Measurements from ENCODE around the gene RGS6.

RGS6 gene

DNA sequence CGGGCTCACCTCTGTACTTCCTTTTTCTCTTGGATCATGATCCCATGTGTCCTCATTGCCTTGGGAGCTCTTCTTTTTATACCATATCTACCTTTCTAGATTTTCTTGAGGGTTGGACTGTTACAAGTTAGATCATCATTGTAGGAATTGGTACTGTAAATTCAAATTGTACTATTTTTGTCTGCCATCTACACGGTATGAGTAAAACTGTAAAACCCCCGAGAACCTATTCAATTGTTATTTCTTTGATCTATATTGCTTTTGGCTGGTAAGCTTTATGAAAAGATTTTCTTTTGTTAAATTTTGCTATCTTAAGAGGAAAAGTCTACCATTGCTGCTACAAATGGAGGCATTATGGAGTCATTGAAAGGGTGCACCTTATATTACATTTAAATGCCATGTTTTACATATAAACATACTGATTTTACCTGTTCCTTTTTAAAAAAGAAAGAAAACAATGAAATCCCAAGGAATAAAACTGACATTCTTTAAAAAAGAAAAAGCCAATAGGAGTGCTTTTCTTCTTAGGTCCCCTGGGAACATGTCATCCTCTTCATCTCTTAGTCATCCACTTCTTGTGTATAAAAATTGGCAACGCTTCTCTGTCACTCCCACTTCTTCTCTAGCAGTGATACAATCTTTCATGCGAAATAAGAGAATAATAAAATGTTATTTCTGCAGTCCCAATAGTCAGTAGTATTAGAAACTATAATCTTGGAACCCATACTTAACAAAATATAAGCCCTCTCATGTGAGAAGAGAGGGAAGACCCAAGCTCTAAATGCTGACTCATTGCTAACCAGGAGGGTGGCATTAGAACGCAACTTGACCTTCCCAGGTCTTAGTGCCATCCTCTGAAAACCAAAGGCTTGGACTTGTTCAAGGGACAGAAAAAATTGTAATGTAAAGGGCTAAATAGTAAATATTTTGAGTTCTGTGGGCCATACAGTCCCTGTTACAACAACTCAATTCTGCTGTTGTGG lies 20.4 kb downstream of the RGS6 start:
- no peak for DNase-seq

DNA sequence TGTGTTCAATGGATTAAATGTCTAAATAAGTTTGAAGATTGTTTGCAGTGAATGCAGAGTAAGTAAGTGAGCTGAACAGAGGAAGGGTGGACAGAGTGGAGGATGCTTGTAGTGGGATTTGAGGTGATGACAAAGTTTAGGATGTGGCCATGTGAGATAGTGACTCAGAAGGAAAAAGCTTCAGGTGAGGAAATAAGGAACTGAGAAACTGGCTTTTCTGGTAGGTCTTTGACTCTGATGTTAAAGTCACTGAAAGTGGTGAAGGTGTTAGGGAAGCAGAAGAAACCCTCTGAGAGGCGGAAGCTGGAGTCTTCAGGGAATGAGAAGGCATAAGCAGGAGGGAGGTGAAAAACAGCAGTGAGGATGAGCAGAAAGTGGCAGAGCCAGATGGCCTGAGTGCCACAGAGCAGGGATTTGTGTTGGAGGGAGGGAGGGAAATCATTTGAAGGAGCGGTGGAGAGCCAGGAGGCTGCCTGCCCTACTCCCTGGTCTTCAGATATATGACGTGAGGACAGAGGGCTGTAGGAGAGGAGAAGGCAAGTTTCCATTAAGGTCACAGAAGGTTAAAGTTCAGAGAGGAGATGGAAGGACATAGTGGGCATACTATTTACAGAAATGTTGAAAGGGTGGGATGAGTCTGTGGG lies 24.8 kb downstream of the RGS6 start:
- no peak for DNase-seq

DNA sequence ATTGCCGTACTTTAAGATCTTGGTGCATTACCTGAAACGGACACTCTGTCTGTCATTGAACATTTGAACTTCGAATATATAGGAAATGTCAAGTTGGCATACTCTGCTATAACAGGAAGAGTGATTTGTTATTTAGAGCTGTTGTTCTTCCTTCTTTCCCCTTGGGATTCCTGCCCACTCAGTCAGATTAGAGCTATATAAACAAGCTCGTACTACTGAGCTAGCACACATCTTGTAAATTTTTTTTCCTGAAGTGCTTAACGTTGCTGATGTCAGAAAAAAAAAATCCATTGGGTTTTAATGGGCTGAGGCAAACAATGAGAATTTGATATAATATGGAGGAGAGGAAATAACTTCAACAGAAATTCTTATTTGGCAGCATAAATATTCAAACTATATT lies 26.8 kb downstream of the RGS6 start:
- no peak for DNase-seq

DNA sequence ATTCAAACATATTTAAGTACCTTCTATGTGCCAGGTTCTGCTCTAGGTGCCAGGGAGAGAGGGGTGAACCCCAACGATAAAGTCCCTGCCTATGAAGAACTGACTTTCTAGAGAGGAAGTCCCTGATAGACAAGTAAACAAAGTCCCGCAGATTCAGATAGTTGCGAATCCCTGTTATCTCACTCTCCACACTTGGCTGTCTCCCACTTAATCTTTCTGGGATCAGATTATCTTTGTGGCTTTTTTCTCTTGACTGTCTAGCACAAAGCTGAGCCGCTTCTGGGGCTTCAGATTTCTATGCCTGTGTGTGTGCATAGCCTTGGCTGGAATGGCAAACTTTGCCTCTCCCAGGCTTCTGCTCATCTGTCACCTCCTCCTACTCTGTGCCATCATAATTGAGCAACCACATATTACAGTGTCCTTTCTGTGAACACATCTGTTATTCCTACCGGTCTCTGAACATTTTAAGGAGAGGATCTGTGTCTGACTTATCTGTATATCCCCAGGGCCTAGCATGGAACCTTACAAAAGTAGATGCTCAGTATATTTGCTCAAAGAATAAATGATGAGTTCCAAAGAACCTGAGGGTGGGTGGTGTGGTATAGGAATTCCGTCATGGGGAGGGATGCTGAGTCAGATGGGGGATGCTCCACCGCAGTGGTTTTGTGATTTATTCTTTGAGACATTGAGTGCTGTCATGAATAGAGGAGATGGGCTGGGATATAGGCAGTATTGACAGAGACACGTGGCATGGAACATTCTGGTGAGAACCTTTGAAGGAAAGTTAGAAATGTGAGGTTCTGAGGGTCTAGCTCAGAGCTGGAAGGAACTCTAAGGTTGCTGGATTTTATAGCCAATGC lies 28.5 kb downstream of the RGS6 start:
- DNase-seq, result no peak

DNA sequence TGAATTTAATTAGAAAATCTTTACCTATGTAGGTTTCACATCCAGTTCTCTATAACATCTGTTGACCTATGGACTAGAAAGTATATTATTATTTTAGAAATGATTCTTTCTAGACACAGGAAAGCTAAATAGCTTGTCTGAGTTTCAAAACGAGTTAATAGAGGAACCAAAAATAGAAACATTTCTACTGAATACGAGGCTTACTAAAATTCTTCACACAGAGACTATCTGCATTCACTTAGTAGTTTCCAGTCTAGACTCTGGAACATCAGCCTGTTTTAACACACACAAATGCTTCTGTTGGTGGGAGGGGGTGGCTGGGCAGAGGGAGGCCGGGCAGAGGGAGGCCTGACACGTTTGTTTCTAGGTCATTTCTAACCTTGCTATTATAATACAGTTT lies 29.7 kb downstream of the RGS6 start:
- no peak for DNase-seq

DNA sequence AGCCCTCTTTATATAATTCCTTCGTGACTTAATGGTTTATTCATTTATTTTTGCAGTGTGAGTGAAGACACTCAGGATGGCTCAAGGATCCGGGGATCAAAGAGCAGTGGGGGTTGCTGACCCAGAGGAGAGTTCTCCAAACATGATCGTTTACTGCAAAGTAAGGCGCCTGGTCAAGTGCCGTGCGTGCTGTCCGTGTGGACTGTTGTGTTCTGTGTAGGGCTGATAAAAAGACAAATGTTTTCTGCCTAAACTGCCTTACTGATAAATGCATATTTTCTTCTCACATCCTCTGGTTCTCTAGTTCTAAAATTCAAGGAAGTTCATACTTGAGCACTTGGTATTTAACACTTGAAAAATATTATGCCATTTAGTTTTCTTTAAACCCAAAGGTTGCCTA lies 32.5 kb downstream of the RGS6 start:
- no peak for DNase-seq

DNA sequence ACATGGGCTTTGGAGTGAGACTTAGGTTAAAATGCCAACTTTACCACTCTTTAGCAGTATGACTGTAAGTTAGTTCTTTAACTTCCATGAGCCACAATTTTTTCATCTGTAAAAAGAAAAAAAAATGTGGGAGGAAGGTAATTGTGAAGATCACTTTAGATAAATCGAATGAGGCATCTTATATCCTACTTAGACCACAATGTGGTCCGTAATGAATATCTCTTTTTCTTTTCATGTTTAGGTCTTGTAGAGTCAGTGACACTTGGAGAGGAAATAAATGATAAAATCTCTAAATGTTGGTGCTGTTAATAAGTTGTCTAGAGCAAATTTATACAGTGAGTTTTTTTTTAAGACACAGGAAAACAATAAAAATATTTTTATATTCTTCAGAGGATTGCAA lies 34.3 kb downstream of the RGS6 start:
- no peak for DNase-seq

DNA sequence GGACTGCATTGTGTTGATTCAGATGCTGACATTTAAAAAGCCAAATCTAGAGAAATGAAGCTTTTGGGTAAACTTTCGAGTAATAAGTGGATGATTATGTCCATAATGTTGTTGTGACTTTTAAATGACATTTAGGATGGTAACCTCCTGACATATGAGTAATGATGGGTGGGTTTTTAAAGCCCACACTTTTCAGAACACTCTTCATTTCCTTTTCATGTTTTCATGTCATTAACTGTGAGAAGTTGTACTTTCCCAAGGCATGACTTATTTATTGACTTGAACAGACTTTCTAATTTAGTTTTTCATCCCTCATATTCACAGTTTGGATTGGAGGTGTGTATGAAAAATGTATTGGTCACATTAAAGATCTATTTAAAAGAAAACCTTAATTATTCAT lies 35.5 kb downstream of the RGS6 start:
- no peak for DNase-seq

DNA sequence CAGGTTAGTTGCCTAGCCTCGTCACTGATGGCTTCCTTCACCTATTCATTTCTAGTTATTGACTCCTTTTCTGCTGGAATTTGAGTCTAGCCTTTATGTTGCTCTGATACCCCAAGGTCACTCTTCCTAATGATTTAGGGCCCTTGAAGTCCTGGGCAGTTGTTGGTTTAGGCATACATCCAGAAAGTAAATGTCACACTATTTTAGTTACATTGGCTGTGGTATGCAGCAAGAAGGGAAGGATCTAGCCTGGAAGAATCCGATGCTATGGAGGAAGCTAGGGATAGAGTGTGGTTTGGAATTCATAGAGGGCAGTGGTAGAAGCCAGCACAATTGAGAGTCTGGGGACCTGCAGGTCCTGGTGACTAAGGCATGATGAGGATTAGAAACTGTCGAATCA lies 38.0 kb downstream of the RGS6 start:
- no peak for DNase-seq

DNA sequence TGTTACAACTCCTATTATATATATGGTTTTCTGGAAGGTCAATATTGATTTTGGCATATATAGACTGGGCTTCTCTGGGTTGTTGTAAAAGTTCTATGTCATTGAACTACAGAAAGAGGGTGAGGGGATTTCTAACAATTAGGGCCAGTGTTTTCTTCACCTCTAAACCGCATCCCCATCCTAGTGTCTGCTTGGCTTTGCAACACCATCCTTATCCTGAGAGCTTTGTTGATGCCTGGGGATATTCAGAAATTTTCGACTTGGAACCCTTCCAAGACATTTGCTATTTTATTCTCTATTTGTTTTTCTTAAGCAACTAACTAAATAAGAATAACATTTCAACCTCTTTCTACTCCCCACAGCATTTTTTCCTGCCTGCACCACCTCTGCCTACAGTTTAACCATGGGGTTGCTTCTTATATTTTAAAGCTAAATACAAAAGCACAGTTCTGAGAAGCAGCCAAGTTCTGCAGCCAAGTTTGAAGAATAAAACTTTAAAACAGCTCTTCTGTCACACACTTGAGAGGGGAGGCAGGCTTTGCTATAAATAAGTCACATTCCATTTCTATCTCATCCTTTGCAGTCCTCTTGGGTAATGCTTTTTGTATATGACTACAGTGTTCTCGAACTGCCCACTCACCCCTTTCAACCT lies 53.4 kb downstream of the RGS6 start:
- DNase-seq, result no peak

DNA sequence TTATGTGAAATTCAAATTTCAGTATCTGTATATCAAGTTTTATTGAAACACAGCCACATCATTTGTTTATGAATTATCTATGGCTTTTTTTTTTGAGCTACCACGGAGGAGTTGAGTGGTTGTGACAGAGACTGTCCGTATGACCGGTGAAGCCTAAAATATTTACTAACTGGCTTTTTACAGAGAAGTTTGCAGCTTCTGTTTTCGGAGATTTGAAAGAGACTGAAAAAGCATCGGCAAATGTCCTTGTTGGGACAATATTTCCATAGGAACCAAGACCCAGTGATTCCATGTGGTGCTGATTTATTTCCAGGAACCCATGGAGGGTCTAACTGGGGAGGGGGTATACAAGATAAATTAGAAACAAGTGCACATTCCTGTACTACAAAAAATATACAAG lies 56.2 kb downstream of the RGS6 start:
- no peak for DNase-seq

DNA sequence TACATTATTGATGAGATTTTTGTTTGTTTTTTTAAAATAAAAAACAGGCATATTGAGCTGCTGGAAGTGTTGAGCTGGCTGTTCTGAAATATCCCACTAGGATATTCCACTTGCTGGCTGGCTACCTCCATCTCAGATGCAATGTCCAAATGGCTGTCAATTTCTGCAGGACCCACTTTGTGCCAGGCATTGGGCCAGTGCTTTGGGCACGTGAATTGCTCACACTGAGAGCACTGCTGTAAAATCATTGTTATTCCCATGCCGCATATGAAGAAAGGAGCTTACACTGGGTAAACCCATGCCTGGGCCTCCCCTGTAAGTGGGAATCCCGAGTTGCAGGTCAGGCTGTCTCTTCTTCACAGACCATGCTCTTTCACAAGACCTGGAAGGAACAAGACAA lies 56.7 kb downstream of the RGS6 start:
- DNase-seq, result no peak

DNA sequence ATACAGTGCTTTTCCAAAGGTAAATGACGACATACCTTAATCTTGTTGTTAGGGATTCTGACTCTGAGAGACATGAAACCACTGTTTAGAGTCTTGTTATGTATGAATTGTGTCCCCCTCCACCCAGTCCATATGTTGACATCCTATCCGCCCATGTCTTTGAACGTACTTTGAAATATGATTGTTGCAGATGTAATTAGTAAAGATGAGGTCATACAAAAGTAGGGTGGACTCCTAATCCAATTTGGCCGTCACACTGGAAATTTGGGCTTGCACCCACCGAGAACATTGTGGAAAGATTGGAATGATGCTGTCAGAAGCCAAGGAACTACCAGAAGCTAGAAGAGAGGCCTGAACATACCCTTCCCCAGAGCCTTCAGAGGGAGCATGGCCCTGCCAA lies 62.2 kb downstream of the RGS6 start:
- no peak for DNase-seq

DNA sequence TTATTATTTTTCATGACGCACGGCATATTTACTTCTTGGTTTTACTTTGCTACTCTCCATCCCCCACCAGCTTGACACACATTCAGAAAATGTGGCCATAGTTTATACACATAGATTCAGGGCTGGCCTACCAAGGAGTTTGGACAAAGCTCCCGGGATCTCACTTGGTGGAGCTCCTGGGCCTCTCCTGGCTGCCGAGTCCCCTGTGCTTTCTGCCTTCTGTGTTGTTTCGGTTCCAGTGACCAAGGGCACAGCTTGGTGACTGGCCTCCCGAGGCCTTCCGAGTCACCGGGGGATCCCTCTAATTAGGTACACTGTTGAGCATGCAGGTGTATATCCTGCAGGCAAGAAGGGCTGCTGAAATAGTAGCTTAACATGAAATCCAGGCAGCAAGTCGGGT lies 63.5 kb downstream of the RGS6 start:
- DNase-seq, result no peak

DNA sequence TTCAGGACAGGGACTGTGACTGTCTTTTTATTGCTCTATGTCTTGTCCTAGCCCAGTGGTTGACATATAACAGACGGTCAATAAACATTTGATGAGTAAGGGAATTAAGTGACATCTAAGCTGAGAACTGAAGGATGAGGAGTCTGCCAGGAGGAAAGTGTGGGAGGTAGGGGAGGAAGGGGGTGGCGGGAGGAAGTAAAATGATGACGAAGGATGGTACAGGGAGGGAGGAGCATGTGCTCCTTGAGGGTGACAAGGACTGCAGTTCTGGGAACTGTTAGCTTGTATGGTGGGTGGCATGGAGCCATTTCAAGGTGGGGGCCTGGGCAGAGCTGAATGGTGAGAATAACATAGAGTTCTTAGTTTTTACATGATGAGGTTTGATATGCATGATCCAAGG lies 64.4 kb downstream of the RGS6 start:
- DNase-seq, result no peak

DNA sequence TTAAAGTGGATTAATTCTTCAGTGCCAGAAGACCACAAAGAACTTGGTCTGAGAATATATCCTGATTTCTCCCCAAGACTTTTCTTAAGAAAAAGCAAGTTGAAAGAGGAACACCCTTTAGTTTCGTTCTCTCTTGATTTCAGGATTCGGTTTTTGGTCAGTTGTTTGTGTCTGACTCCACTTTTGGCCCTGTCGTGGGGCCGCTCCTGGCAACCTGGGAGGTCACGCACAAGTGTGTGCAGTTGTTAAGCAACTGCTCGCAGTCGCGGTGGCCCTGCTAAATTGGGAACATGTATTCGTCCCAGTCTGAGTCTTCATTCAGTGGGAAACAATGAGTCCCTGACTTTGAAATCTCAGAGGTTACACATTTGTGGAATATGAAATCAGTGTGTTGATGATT lies 68.7 kb downstream of the RGS6 start:
- no peak for DNase-seq

DNA sequence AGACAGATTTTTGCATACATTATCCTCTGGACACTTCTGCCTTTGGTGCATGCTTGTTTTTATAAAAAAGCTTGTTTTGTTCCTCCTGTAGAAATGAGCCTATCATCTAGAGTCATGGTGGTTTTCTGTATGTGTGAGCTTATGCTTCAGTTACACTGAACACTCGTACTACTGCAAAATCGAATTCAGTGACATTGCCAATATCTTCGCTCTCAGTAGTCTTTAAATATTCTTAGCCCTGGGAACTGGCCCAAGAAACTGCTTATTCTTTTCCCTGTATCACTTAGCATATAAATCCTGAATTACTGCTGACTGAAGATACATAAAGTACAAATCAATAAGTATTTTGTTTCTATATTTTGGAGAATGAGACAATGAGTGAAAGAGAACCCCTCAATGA lies 70.5 kb downstream of the RGS6 start:
- DNase-seq, result no peak

DNA sequence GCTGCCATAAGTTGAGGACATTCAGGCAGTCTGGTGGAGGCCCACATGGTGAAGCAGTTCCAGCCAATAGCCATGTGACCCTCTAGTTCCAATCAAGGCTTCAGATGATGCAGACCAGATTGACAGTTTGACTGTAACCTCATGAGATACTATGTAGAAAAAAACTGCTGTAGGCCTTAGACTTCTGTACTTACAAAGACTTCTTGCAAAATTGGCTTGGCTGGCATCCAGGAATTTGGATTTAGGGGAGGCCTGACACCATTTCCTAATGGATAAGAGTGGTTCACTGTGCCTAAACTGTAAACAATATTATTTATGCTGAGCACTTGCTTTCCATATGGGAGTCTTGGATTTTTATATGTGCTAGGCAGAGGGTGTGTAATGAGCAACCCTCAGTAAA lies 76.4 kb downstream of the RGS6 start:
- DNase-seq, result no peak

DNA sequence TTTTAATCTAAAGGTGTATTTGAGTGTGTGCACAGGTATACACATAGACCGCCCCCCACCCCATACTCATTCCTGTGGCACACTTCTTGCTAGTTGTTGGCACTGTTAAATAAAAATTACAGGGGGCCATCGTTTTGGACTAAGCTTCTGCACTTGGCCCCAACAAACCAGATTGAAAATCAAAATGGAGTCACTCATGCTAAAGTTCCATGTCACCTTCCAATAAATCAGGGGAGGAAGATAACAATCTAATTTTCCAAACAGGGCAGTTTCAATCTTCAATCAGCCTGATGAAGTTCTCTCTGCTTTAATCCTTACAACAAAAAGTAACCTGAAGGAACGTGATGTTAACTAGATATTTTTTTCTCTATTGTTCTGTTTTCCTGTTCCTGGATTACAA lies 78.2 kb downstream of the RGS6 start:
- no peak for DNase-seq

DNA sequence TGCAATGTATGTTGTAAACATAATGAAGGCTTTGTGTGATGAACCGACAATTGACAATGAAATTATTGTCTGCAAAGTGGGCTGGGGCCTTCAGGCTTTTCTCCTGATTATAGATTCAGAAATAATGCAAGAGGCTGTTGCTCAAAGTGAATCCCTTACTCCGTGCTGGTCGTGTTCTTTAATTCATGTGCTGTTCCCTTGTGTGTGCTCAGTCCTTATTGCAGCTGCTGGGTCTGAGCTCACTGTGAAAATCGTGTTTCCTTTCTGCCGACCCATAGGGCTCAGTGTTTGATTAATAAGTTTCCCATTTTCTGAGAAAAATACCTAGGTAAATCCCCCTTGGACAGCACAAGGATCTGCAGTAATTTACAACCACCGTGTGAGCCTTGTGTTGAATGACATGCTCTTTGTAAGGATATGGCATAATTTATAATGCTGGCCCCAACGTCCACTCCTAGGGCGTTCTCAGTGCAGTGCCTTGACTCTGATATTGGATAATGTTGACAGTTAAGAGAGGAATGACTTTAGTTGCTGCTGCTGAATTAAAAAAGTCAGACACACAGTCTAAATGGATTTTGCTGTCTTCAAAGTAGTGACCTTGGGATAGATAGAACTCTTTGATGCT lies 81.6 kb downstream of the RGS6 start:
- DNase-seq, result no peak

DNA sequence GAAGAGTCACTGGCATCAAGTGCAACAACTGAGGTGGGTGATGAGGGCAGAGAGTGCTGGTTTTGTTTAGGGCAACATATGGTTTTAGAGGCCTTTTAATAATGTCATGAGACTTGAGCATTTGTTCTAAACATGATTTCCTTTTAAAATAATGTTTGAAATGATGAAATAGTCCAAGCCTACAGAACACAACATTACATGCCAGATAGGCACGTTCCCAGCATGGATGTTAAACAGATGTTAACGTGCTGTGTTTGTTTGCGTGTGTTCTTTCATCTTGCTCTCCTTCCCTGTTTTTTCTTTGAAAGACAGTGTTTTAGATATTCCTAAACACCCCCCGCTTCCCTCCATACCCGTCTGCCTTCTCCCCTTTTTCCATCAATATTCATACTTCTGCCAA lies 82.3 kb downstream of the RGS6 start:
- DNase-seq, result no peak

DNA sequence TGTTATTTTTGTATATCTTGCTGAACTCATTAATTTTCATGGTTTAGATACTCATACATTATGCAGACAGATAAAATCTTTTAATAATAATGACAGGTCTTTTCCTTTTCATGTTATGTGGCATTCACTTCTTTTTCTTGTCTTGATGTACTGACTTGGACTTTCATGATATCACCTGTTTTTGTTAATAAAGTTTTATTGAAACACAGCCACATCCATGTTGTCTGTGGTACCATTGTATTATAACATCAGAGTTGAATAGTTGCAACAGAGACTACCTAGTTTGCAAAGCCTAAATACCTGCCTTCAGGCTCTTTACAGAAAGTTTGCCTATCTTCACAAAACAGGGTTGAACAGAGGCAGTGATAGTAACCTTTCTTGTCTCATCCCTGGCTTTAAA lies 85.1 kb downstream of the RGS6 start:
- DNase-seq, result no peak

Data from CD4-positive, alpha-beta T cell treated with Interleukin-15 for 1 hour (primary cell).